Suppressor macrophage (primary cell): ENCODE measurements around the gene MEI1.

Experiments
- DNase-seq, 4 experiments: peaks; one replicate each; pipeline ENCODE4 v3.0.0-alpha.2; 2020 to 2022

Gene MEI1

DNA sequence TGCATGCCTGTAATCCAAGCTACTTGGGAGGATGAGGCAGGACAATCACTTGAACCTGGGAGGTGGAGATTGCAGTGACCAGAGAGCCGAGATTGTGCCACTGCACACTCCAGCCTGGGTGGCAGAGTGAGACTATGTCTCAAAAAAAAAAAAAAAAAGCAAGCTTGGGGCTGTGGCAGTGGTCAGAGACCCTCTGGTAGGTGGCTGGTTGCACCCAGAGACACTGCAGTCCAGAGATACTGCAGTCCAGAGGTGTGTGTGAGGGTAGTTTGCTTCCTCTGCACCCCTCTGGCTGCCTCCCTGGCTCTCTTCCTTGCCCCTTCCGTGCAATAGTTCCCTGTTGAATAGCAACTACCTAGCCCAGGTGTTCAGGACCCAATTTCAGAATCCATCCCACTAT, 99.4 kb downstream of the MEI1 start:
- no peak for DNase-seq

DNA sequence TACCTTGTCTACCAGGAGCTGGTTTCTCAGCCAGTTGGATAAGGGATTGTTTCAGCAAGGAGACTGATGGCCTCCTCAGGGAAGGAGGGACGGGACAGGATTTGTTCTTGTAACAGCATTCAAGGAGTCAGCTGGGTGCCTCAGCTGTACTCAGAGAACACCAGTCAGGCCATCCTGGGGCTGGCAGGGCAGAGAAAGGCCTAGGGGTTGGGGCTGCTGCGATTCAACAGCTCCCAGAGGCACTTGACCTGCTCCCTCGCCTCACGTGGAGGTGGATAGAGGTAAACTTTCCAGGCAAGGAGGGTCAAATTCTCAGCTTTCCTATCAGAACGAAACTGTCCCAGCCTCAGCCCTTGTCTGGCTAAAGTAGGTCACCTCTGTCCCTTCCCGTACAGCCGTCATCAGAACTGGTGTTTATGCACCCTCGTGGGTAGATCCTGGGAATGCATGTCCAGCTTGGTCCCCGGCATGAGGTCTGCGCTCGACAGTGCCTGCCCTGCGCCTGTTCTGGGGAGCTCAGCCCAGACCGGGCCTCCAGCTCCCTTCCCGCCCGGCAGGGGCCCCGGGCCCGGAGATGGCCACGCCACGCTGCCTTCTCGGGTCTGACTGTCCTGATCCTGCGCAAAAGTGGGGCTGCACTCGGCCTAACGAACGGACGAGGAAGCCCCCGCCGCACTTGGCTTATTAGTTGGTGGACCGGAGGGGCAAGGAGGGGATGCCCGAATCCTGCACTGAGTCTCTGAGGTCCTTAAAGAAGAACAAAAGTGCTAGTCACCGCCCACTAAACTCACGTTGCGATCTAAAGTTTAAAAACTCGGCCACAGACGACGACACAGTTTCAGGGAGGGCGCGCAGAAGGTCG, 100.4 kb downstream of the MEI1 start:
- DNase-seq = peak; percentile 27 to 63 (median 46)

DNA sequence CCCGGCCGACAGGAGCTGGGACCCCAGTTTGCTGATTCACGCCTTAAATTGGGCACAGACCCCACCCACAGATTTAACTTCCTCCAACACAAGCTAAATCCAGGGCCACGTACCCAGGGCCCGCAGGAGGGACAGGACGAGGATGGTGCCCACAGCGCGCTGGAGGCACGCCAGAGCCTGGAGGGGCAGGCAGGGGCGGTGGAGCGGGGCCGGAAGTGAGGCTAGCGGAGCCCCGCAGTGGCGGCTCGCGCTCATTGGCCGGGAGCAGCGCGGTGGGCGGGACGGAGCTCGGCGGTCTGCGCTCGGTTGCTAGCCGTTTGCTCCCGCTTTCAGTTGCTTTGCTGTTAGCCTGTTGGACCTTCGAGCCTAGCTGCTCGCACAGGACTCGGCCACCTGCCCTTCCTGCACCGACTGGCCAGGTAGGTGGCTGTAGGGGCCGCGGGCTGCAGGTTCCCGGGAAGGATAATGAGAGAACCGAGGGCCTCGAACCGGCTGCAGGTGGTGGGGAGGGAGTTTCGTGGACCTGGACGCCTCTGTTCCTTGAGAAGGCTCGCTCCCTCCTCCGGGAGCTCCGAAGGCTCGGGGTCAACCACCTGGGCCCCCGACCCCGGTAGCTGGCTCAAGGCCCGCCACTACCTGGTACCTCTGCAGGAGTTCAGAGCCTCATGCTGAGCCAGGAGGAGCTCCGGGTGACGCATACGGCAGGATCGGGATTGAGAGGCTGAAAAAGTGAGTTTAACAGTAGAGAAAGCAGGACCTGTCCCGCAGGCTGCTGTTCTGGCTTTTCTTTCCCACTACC, 101.2 kb downstream of the MEI1 start, which contains the start of gene CCDC134:
TSS of gene CCDC134 (plus strand) at position 332 of the 799 bp plus-strand sequence. CDS start 8,212 bp downstream, outside the sequence.
- DNase-seq = peak; percentile 93 to 97 (median 96)

DNA sequence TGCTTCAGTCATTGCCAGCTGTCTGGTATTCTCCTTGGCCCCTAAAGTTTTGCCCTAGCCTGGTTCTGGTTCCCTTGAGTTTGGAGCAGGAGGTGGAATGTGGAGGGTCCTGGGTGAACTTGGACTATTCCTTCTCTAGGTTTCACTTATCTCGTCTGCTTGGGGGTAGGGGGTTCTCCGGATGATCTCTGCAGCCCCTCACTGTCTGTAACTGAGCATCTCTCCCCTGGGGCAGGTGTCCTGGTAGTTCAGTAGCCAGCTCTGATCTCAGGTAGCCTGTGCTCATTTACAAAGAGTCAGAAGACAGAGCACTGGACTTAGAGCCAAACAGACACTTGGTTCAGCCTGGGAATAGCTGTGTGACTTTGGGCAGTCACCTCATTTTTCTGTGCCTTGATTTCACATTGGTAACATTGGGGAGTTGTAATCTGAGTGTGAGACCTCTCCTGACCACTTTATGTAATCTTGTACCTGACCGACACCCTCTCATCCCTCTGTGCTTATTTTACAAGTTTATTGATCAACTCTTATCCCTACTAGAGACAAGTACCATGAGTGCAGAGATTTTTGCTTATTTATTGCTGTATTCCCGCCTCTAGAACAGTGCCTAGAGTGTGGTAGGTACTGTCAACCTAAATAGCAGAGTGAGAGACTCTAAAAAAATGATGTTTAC, 102.0 kb downstream of the MEI1 start:
- no peak for DNase-seq

DNA sequence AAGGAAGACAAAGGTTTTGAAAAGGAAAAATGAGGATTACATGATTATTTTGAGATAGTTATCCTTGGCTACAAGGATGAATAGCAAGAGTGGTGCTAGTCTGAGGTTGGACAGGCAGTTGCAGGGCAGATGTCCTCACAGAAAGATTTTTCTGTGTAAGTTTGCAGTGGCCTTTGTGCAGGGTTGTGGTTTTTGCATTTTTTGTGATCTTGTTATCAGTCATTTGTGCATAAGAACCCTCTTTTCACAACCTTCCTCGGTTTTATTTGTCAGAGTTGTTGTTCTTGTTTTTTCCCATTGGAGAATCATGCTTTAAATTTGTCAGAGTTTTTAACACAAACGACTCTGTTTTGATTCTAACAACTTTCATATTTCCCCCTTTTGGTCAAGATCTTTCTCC, 102.6 kb downstream of the MEI1 start:
- no peak for DNase-seq

DNA sequence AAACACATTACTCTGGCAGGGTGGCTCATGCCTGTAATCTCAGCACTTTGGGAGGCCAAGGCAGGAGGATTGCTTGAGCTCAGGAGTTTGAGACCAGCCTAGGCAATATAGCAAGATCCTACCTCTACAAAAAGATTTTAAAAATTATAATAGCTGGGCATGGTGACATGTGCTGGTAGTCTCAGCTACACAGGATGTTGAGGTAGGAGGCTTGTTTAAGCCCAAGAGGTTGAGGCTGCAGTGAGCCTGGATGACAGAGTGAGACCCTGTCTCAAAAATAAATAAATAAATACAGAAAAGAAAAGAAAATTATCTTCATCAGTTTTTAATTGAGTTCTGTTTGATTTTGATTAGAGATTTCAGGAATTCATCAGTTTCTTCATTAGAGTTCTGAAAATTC, 106.3 kb downstream of the MEI1 start:
- no peak for DNase-seq

DNA sequence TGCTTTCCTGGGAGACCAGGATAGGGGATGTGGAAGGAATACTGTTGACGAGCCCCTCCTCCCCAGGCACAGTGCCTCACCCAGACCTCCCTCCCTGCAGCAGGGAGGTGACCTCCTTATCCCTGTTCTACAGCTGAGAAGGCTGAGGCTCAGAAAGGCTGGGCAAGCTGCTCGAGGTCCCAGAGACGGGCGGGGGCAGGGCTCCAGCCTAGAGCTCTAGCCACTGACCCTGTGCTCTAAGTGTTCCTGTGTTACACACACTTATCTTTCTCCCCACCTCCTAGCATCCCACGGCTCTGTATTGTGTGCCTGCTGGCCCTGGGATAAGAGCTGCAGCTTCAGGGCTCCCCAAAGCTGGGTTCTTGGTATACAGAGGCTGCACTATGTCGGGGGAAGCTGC, 109.1 kb downstream of the MEI1 start:
- DNase-seq = no peak

DNA sequence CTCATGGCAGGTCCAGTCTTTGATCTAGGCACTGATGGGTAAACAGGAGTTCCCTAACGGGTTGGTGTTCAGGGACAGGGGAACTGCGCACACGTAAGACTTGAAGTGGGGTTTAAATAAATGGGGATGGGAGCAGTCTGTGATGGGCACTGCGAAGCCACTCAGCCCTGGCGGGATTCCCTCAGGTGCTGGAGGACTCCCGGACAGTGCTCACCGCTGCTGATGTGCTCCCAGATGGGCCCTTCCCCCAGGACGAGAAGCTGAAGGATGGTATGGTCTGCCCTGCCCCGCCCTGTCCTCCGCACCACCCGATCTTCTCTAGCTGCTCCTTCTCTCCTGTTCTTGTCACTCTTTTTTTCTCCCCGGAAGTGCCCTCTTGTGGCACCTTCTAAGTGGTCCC, 110.7 kb downstream of the MEI1 start:
- no peak for DNase-seq

DNA sequence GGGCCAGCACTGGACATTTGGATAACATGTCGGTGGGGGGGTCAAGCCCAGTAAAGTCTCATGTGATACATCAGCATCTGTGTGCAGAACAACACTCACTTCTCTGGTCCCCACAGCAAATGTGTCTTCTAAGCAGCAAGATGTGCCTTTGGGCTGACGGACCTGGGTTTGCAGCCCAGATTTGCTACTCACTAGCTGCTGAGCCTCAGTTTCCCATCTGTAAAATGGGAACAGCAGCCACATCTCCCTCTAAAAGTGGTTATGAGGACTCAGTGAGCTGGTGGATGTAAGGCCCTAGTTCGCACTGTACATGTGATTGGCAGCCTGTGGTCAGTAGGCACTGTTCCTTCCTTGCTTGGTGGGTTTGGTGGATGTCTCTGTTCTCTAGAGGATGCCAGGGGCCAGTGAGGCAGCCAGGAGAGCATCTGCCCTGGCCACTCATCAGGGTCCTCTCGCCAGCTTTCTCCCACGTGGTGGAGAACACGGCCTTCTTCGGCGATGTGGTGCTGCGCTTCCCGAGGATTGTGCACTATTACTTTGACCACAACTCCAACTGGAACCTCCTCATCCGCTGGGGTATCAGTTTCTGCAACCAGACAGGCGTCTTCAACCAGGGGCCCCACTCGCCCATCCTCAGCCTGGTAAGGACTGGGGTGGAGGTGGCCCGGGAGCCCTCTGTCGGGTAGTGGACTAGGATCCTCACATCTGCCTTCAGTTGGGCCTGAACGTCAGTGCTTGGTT, 113.7 kb downstream of the MEI1 start:
- no peak for DNase-seq

DNA sequence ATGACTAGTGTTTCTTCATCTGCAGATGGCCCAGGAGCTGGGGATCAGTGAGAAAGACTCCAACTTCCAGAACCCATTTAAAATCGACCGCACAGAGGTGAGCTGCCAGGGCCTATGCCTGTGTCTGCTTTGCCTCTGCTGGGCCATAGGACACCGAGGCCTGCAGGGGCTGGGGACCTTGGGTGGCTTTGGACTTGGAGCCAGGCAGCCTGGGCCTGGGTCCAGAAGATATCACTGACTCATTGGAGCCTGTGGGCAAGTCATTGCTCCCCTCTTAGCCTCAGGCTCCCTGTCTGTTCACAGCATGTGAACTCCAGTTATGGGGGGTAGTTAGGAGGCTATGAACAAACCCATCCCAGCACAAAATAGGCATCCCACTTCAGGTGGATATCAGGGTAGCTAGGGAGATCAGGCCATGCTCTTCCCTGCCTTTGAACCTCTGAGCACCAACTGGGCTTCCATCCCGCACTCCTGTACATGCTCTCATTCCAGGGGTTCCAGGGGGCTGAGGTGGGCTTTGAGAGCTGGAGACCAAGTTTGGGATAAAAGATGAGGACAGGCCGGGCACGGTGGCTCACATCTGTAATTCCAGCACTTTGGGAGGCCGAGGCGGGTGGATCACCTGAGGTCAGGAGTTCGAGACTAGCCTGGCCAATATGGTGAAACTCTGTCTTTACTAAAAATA, 114.6 kb downstream of the MEI1 start:
- no peak for DNase-seq

DNA sequence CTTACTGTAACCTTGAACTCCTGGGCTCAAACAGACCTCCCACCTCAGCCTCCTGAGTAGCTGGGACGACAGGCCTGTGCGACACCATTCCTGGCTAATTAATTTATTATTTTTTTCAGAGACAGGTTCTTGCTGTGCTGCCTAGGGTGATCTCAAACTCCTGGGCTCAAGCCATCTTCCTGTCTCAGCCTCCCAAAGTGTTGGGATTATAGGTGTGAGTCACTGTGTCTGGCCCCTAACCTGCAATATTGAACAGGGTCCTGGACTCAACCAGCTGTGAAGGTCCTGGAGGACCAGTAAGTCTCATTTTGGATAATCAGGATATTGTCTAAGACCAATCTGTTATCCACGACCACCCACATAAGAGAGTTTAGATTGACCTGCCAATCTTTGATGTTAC, 116.4 kb downstream of the MEI1 start:
- DNase-seq = no peak

DNA sequence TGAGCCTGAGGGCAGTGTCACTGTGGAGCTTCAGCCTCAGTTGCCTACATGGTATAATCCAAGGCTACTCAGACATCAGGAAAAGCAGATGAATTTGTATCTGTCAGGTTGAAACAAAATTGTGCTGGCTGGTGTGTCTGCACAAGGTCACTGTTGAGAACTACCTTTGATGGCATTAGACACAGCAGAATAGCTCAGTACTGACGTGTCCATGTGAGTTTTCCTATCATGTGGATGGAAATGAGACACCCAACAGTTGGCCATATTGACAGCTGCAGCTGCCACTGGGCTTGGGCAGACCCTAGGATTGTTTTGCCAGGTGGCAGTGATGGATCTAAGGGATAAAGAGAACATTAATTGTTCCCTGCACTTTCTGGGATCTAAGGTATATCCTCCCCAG, 116.9 kb downstream of the MEI1 start:
- no peak for DNase-seq

DNA sequence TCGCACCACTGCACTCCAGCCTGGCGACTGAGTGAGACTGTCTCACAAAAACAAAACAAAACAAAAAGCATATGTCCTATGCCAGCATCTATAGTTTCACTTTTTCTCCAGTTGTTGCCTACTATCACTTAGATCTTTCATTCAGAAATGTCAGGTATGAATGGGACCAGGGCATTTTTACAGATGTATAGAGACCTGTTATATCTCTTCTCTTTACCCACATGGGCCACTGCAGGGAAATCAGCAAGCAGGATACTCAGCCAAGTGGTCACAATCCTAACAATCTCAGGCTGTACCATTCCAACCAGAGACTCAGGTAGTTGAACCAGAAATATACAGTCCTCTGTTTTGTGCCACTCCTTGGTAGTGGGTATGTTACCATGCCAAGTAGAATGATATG, 117.6 kb downstream of the MEI1 start:
- no peak for DNase-seq

DNA sequence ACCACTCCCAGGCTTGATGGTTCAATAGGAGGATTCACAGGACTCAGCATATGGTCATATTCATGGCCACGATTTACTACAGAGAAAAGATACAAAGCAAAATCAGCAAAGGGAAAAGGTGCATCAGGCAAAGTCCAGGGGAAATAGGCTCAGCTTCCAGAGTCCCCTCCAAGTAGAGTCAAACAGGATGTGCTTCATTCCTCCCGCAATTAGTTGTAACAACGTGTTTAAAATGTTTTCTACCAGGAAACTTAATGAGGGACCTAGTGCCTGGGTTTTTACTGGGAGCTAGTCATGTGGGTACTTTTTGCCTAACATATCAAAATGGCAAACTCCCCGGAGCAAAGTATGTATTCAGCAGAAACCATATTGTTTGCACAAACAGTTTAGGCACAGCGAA, 118.7 kb downstream of the MEI1 start:
- DNase-seq = no peak

DNA sequence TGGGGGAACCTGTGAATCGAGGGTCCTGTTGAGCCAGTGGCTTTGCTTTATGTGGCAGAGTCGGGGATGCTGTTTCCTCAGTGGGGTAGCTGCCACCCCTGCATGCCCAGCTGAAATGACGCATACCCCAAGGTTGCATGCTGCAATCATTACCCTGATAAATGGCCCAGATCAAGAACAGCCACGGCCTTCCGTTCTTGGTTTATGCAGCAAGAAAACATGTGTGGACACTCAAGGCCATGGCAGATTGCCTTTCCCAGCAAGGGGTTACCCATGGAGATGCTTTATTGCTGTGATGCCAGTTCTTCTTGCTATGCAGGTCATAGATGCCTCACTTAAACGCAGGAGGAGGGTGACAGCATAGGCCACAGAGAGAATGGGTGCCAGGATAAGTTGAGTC, 119.3 kb downstream of the MEI1 start:
- no peak for DNase-seq

DNA sequence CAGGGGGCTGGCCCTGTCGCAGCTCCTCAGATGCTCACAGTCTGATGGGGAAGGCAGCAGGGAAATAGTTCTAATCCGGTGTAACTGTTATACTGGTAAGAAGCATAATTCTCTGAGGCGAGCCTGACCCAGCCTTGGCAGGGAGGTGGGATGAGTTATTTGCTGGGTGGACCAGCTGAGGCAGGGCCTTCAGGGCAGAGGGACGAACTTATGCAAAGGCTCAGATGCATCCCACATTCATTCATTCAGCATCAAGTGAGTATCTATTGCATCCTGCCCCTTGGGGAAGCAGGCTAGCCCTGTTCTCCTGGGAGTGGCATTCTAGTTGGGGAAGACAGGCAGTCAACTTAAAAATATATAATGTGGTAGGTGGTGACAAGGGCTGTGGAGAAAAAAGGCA, 120.0 kb downstream of the MEI1 start:
- no peak for DNase-seq

DNA sequence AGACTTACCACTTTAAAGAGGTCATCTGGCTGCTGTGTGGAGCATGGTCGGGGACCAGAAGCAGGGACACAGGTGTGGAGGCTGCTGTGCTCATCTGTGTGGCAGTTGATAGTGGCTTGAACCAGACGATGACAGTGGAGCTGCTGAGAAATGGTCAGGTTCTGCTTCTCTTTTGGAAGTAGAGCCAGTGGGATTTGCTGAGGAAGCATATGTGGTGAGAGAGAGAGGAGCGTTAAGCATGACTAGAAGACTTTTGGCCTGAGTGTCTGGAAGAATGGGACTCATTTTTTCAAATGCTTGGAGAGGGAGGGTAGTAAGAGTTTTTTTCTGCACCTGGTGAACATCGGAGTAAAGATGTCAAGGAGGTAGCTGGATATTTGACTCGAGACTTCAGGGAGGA, 121.1 kb downstream of the MEI1 start:
- DNase-seq = peak in 2 of 4 experiments; percentile 26 to 28

DNA sequence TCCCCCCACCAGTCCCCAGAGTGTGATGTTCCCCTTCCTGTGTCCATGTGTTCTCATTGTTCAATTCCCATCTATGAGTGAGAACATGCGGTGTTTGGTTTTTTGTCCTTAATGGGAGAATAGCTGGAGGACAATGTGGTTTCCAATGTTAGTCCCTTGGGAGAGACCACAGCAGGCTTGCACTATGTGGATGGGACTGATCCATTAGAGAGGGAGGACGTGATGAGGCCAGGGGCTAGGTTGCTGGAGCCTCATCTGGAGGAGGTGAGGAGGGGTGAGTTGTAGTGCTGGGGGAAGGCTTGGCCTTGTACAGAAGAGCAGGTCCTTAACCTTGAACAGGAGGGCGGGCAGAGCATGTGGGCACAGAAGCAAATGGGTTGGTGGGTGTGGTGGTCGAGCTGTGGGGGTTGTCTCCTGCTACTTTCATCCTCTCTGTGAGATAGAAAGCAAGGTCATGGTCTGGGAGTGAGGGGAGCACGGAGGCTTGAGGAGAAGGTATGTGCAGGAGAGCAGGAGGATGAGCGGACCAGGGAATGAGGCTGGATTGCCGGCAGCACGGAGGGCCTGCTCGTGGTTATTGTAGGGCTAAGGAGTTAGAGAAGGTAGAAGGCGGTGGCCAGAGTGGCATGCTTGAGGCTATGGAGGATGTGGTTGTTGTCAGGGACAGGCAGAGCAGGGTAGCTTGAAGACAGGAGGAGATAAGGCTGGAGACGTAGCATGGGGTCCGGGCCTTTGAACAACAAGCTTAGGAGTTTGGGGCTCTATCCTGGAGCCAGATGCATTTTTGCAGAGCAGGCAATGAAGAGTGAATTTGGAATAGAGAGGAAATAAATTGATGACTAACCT, 122.4 kb downstream of the MEI1 start:
- no peak for DNase-seq

DNA sequence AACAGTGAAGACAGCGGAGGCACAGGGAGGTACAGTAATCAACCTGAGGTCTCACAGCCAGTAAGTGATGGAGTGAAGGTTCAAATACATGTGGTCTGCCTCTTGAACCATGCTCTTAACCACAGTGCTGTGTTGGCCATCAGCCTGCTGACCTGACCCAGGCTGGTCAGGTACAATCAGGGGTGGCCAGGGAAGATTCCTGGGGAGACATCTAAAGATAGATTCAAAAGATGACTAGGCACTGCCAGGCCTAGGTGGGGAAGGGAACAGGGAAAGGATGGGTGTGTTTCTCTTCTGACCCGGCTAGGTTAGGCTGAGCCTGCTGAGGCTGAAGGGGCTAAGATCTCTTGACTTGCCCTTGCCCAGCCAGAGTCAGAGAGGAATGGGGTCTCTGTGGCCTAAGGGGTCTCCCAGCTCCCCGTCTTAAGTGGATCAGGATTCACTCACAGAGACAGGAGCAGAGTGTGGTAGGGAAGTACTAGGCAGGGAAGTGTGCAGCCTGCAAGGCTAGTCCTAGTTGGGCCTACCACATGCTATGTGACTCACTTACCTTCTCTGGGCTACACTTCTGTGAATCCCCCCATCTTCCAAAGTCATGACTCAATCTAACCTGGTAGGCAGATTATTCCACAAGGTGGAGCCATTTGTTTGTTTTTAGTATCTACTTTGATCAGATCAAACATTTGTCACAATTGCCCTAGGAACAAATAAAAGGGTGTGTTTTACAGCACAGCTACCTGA, 123.2 kb downstream of the MEI1 start:
- DNase-seq = peak; percentile 35 to 66 (median 48)

DNA sequence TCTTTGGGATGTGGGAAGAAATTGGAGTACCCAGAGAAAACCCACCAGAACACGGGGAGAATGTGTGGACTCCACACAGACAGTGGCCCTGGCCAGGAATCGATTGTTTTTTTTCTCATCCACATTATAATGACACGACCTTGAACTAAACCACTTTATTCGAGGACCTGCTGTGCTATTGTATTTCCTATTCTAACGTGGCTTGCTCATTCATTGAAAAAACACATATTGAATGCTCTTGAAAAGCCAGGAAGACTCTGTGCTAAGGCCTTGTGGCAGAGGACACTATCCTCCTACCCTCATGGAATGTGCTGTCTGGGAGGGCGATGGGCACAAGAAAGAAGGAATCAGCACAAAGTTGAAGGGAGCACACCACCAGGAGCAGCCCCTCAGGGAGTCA, 124.5 kb downstream of the MEI1 start:
- no peak for DNase-seq
